ENCODE measurements around the gene BMPR2. TPM values are rescaled to one million over a fixed set of nuclear protein-coding genes. Genes with fewer than 3 reads are reported as not detected.

BMPR2 gene
- total RNA-seq, 1 donor from 2014 or later = 11.8 TPM

DNA sequence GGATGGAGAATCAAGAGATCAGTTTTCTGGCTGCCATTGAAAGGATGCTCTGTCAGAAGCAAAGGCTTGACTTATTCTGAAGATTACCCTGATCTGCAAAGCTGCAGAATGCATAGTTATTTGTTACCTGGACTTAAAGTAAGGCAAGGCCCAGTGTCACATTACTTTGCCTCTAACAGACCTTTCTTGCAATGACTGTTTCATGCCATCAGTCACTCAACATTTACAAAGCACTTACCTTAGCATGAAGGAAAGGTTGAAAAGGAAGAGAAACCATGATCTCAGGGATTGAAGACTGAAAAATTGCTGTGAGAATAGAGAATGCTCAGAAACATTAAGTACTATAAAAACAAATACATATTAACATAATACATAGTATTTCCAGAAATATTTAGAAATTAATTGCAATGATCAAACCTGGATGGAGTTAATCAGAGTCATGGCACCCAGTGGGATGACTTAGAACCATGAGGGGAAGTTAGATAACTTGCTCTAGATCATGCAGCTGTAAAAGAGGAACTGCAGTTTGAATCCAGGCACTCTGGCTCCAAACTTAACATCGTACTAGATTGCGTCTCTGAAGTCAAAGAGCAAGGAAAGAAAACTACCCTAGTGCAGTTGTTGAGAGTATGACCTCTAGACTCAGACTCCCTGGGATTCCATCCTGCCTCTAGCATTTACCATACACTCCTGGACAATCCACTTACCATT, 232.2 kb downstream of the BMPR2 start:
- no peak overlapping the region for H3K27ac ChIP-seq
- no peaks in the 10 kb centered on the region for H3F3A ChIP-seq (ENCODE audit: low read depth)
- Mint-ChIP-seq H3K9me3 (no peaks in the 10 kb centered on the region), H3K4me1 (peaks cover 11% of the 10 kb centered on the region), H3K36me3 (no peaks in the 10 kb centered on the region), H3K27me3 (ENCODE audit: insufficient read depth, low read depth) (peaks cover 3% of the 10 kb centered on the region), H3K27ac (no peak overlapping the region), H3K4me3 (no peak overlapping the region)
- H4K20me1 ChIP-seq (ENCODE audit: low read depth) = no peaks in the 10 kb centered on the region
- H3K36me3 ChIP-seq = no peaks in the 10 kb centered on the region
- H3K27me3 ChIP-seq = no peaks in the 10 kb centered on the region
- H3K9ac ChIP-seq = no peak overlapping the region
- no peak overlapping the region for H2AFZ ChIP-seq (replicated peaks)
- H3K4me2 ChIP-seq = no peak overlapping the region
- H3K79me2 ChIP-seq (ENCODE audit: low read depth) = no peaks in the 10 kb centered on the region
- H3K4me1 ChIP-seq = peaks cover 6% of the 10 kb centered on the region
- TF ChIP-seq, protein P1, sequence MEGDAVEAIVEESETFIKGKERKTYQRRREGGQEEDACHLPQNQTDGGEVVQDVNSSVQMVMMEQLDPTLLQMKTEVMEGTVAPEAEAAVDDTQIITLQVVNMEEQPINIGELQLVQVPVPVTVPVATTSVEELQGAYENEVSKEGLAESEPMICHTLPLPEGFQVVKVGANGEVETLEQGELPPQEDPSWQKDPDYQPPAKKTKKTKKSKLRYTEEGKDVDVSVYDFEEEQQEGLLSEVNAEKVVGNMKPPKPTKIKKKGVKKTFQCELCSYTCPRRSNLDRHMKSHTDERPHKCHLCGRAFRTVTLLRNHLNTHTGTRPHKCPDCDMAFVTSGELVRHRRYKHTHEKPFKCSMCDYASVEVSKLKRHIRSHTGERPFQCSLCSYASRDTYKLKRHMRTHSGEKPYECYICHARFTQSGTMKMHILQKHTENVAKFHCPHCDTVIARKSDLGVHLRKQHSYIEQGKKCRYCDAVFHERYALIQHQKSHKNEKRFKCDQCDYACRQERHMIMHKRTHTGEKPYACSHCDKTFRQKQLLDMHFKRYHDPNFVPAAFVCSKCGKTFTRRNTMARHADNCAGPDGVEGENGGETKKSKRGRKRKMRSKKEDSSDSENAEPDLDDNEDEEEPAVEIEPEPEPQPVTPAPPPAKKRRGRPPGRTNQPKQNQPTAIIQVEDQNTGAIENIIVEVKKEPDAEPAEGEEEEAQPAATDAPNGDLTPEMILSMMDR (IDR thresholded peaks at IDR 0.05) = no peak
- TF ChIP-seq EZH2phosphoT487 (IDR thresholded peaks at IDR 0.05) (no peak), EZH2 (IDR thresholded peaks at IDR 0.05) (no peak)
- no peaks in the 10 kb centered on the region for H3K9me3 ChIP-seq (ENCODE audit: low read depth)
- no peak overlapping the region for H3K4me3 ChIP-seq
- no peak for DNase-seq (ENCODE audit: low spot score)

DNA sequence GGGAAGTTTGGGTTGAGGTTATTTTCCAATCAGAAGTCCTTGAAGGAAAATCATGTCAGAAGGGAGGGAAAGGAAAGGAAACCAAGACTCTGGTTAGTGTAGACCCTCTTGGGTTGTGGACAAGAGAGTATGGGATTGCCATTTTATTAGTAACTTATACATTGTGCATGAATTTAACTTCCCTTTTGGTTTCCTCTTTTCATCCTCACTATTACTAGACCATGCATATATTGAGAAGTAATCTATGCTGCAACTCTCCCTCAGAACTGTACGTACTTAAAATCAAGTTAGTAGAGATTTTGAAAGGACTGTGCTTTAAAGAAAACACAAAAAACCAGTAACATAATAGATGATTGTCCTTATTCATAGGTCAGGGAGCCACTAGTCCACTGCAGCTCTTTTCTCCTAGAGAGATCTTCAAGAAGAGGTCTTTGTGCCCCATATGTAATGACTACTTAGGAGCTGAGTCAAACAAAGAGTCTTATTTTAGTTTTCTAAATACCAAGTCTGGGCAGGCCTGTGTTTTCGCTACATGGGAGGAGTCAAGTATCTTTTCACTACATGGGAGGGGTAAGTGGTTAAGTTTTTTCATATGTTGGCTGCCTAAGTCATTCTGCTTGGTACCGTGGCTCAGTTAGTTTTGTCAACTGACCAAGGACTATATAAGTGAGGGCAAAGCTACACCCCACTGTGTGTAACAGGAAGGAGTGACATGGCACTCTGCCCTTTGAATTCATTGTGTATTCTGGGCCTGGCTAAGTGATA, 233.4 kb downstream of the BMPR2 start:
- peaks cover 3% of the 10 kb centered on the region for H3K27me3 Mint-ChIP-seq (ENCODE audit: insufficient read depth, low read depth)
- H3K4me3 Mint-ChIP-seq = no peak overlapping the region
- no peaks in the 10 kb centered on the region for H3F3A ChIP-seq (ENCODE audit: low read depth)
- no peaks in the 10 kb centered on the region for H3K36me3 Mint-ChIP-seq
- peaks cover 6% of the 10 kb centered on the region for H3K4me1 ChIP-seq
- H3K36me3 ChIP-seq = no peaks in the 10 kb centered on the region
- H3K9me3 Mint-ChIP-seq = no peaks in the 10 kb centered on the region
- H3K4me2 ChIP-seq = no peak overlapping the region
- H3K9ac ChIP-seq = no peak overlapping the region
- no peak for DNase-seq (ENCODE audit: low spot score)
- H3K9me3 ChIP-seq (ENCODE audit: low read depth) = no peaks in the 10 kb centered on the region
- no peak overlapping the region for H3K27ac Mint-ChIP-seq
- peak overlapping the region; percentile 53 for H2AFZ ChIP-seq (replicated peaks)
- H3K4me3 ChIP-seq = no peak overlapping the region
- no peak for TF ChIP-seq EZH2phosphoT487 (IDR thresholded peaks at IDR 0.05)
- TF ChIP-seq EZH2 (IDR thresholded peaks at IDR 0.05) = no peak
- TF ChIP-seq, protein P1 (IDR thresholded peaks at IDR 0.05) = no peak
- H3K27ac ChIP-seq = no peak overlapping the region
- no peaks in the 10 kb centered on the region for H4K20me1 ChIP-seq (ENCODE audit: low read depth)
- no peaks in the 10 kb centered on the region for H3K27me3 ChIP-seq
- peaks cover 11% of the 10 kb centered on the region for H3K4me1 Mint-ChIP-seq
- H3K79me2 ChIP-seq (ENCODE audit: low read depth) = no peaks in the 10 kb centered on the region

DNA sequence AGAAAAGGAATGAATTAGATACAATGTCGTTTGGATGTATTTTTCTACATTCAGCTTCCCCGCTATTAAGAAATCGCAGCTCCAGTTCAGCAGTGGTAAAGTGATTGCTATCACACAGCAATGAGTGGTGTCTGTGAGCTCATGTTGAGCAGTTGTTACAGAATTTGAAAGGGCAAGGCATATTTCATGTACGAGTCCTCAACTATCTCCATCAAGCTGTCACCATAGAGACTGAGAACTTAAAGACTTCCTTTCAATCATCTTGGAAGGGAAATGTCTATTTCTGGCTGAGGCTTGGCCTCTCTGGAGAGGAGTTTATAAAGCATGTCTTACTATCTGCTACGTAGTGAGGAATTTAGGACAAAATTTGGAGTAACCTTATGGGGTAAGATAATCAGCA, 234.3 kb downstream of the BMPR2 start:
- H2AFZ ChIP-seq (replicated peaks) = no peak overlapping the region
- H3K4me3 Mint-ChIP-seq = no peak overlapping the region
- peaks cover 6% of the 10 kb centered on the region for H3K4me1 ChIP-seq
- H3K36me3 ChIP-seq = no peaks in the 10 kb centered on the region
- no peak overlapping the region for H3K27ac ChIP-seq
- H3K9me3 ChIP-seq (ENCODE audit: low read depth) = no peaks in the 10 kb centered on the region
- H3K27me3 ChIP-seq = no peaks in the 10 kb centered on the region
- no peaks in the 10 kb centered on the region for H4K20me1 ChIP-seq (ENCODE audit: low read depth)
- no peaks in the 10 kb centered on the region for H3K9me3 Mint-ChIP-seq
- no peak overlapping the region for H3K4me3 ChIP-seq
- no peak overlapping the region for H3K4me2 ChIP-seq
- no peaks in the 10 kb centered on the region for H3K36me3 Mint-ChIP-seq
- peaks cover 3% of the 10 kb centered on the region for H3K27me3 Mint-ChIP-seq (ENCODE audit: insufficient read depth, low read depth)
- H3K79me2 ChIP-seq (ENCODE audit: low read depth) = no peaks in the 10 kb centered on the region
- no peak for DNase-seq (ENCODE audit: low spot score)
- H3K27ac Mint-ChIP-seq = no peak overlapping the region
- peaks cover 11% of the 10 kb centered on the region for H3K4me1 Mint-ChIP-seq
- no peak for TF ChIP-seq EZH2phosphoT487 (IDR thresholded peaks at IDR 0.05)
- TF ChIP-seq, protein P1 (IDR thresholded peaks at IDR 0.05) = no peak
- TF ChIP-seq EZH2 (IDR thresholded peaks at IDR 0.05) = no peak
- H3K9ac ChIP-seq = no peak overlapping the region
- H3F3A ChIP-seq (ENCODE audit: low read depth) = no peaks in the 10 kb centered on the region
